NCI-H524 (cell line): Measurements from ENCODE around the gene SMIM26.

ENCODE experiments used
- DNase-seq, 2 experiments: peaks; one replicate each; lab custom pipeline; 2025; lab: John Stamatoyannopoulos, UW

Gene SMIM26

GRCh38 chr20:18585134-18585533 is 17.9 kb downstream of the SMIM26 start:
- no peak for DNase-seq

- DNase-seq, result peak; percentile 72 to 88
Observed at GRCh38 chr20:18587665-18588573, 20.7 kb downstream of the SMIM26 start, which contains the start of gene DTD1. DTD1 (plus strand) TSS chr20:18588054; CDS start chr20:18588073, 19 bp downstream.

DNA sequence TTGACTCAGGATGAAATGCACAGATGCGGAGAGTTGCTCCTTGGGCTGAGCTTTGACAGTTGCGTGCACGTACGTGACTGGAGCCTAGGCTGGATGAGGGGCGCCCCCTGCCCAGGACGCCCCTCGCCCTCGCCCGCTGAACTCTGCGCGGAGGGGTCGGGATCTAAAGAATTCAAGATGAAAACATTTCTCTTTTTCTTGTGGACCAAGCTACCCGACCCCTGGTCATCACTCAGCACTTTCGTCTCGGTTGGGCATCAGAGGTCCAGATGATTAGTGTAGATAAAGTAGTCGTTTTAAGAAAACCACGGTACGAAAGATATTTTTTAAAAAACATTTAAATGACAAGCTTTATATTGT is 21.3 kb downstream of the SMIM26 start:
- peak in 1 of 2 experiments; percentile 54 for DNase-seq

- no peak for DNase-seq
Observed at GRCh38 chr20:18589941-18590674, 22.9 kb downstream of the SMIM26 start.

GRCh38 chr20:18596270-18596669 is 29.0 kb downstream of the SMIM26 start:
- no peak for DNase-seq

DNA sequence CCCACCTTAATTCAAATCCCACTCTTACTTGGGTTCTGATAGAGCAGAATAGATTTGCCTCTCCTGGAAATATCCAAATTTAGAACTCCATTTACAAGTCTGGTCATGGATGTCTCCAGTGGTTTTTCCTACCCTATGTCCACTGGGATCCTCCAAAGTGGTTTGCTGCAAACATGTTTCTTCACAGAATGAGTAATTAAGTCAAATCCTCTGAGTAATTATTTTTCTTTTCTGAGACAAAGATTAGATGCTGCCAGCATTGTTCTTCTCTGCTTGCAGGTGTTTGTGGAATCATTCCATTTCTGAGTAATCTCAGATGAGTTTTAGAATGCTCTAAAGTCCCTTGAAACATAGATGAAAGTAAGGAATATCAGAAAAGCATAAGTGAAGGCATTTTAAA is 42.5 kb downstream of the SMIM26 start:
- DNase-seq, result no peak

DNA sequence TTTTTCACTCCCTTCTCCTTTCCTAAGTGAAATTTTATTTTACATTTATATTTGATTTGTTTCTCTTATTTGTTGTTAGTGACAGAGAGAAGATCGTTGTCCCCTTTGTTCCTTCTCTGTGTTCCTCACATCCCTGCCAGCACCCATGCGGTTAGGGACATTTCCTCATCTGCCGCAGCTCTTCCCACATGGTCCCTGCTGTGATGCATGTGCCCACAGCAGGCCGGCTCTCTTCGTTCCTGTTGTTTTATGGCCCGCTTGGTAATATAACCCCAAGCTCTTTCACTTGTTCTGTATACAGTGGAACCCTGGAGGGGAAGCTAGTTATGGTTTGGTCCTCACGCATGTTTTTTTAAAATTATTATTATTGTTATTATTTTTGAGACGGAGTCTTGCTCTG is 44.3 kb downstream of the SMIM26 start:
- DNase-seq, result no peak

GRCh38 chr20:18613553-18613952 is 46.3 kb downstream of the SMIM26 start:
- no peak for DNase-seq

GRCh38 chr20:18614244-18614643 is 47.0 kb downstream of the SMIM26 start:
- DNase-seq, result no peak

DNA sequence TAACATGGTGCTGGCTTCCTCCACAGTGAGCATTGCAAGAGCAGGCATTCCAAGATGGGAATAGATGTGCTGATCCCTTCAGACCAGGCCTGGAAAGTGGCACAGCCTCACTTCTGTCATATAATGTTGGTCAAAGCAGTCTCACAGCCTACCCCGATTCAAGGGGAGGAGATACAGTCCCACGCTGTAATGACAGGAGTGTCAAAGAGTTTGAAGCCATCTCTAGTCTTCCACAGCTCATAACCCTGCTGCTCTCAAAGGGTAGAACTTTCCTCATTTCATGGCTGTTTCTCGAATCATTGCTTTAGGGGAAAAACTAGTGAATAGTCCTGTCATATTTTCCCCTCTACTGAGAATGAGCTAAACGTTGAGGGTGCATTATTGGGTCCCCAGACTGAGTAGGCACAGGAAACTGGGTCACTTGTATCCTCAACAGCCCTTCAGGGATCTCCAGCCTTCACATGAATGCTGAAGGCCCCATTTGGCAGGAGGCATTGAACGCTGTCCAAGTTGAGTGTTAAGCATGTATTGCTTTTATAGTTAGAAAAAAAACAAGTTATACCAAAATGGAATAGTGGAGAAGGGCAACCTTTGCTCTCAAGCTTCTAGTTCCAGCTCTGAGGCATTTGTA is 47.9 kb downstream of the SMIM26 start:
- no peak for DNase-seq
